NCI-H187 treated with DMSO at 0.1 percent for 48 hours (cell line): ENCODE measurements around the gene KYNU.

ENCODE experiments used
- DNase-seq: peaks from one replicate; lab custom pipeline; 2025; lab: John Stamatoyannopoulos, UW

The KYNU gene

GRCh38 chr2:142965443-142965842 is 88.0 kb downstream of the KYNU start:
- no peak for DNase-seq

GRCh38 chr2:142966284-142966683 is 88.8 kb downstream of the KYNU start:
- DNase-seq, result no peak

- no peak for DNase-seq
Observed at GRCh38 chr2:142967060-142967459, 89.6 kb downstream of the KYNU start.

DNA sequence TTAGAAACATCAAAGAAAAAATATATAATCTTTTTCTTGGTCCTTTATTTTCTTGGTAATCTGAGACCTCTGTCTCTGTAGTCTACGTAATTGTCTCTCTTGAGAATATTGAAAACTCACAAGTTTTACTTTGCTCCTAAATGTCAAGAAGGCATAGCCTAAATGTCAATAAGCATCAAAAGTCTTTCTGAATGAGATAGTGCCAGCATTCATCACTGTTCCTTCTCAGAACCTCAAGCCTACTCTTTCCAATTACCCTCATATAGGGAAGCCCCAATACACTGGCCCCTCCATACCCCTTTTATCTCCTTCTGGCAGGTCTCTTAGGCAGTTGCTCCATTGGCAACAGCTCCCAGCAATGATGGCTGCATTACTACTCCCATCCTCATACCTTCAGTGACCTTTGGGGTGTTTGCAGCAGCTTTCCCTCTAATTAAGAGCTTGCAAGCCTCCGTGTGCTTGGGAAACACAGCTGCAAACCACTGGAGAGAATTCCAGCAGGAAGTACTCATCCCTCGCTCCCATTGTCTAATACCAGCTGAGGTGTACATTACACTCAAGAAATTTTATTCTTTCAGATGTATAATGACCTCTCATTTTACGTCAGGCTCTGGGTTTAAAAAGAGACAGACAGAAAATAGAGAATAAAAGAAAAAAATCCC is 95.8 kb downstream of the KYNU start:
- DNase-seq, result no peak

DNA sequence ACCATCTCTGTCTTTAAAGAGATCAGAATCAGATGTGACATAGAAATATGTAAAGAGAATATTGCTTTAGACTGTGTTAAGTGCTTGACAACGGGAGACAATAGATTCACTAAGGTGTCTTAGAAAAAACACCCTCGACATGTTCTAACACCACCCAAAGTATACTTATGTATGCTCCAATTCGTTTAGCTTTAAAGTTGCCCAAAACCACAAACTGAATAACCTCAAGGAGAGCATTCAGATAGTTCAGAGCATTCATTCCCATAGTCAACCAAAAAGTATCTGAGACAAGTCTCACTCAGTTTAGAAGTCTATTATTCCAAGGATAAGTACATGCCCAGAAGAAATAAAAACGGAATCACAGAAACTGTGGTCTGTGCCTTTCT is 96.4 kb downstream of the KYNU start:
- no peak for DNase-seq

- DNase-seq, result no peak
Observed at GRCh38 chr2:142974288-142975024, 97.0 kb downstream of the KYNU start.

GRCh38 chr2:142975239-142975638 is 97.8 kb downstream of the KYNU start:
- no peak for DNase-seq

DNA sequence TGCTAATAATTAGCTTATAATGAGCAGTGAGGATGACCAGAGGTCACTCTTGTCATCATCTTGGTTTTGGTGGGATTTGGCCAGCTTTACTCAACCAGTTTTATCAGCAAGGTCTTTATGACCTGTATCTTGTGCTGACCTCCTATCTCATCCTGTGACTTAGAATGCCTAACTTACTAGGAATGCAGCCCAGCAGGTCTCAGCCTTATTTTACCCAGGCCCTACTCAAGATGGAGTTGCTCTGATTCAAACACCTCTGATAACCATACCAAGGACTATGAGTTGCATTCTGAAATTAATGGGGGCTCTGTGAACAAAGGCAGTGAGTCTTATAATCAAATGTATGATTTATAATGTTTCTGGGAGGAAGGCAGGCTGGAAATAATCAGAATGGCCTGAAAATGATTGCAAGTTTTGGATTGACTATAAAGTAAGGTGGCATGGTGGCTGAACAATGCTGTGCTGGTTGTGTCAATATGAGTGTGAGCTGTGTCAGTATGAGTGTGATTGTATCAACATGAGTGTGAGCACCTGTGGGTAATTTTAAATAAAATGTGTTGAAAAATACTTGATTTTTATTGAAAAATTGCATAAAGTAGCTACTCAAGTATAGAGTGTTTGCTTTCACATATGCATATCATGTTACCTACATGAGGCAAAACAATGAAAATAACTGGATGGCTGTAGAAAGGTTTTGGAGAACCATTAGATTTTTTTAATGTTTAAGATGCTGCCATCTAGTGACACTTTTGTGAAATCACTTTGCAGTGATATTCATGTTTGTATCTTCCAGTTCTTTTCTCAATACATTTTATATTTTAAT is 103.0 kb downstream of the KYNU start:
- no peak for DNase-seq

GRCh38 chr2:142981069-142981378 is 103.6 kb downstream of the KYNU start:
- no peak for DNase-seq

DNA sequence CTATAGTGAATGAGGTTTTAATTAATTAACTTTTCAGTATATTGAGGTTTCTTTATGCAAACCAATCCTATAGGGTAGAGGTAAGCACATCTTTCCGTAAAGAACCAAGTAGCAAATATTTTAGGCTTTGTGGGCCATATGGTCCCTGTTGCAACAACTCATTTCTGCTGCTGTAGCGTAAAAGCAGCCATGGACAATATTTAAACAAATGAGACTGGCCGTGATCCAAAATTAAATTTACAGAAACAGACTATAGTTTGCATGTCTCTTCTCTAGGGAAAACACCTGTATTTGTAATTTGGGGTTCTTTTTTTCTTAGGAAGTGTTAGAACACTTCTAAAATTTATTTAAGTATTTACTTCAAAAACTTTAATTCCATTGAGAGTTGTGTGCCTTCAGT is 104.3 kb downstream of the KYNU start:
- DNase-seq, result no peak

- no peak for DNase-seq
Observed at GRCh38 chr2:142983174-142983573, 105.7 kb downstream of the KYNU start.

- DNase-seq, result no peak
Observed at GRCh38 chr2:142984657-142985056, 107.2 kb downstream of the KYNU start.

GRCh38 chr2:142987044-142987443 is 109.6 kb downstream of the KYNU start:
- DNase-seq, result no peak

GRCh38 chr2:142989273-142990204 is 112.1 kb downstream of the KYNU start:
- DNase-seq, result no peak

DNA sequence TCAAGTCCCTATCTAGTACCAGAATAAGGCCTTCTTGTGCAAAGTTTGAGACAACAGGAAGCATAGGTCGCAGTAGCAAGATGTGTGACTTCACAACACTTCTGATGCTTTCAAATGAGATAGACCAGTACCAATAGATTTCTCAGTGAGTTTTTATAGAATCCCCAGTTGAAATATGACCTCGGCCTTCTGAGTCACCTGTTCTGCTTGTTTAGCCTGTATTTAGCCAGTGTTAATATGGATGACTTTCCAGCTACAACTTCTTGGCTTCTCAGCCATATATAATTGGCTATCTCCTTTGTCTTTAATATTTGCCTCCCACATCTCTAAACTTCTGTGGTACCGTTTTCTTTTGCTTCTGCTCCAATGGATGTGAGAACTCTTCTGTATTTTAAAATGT is 113.8 kb downstream of the KYNU start:
- DNase-seq, result no peak

- no peak for DNase-seq
Observed at GRCh38 chr2:142992840-142993239, 115.4 kb downstream of the KYNU start.

DNA sequence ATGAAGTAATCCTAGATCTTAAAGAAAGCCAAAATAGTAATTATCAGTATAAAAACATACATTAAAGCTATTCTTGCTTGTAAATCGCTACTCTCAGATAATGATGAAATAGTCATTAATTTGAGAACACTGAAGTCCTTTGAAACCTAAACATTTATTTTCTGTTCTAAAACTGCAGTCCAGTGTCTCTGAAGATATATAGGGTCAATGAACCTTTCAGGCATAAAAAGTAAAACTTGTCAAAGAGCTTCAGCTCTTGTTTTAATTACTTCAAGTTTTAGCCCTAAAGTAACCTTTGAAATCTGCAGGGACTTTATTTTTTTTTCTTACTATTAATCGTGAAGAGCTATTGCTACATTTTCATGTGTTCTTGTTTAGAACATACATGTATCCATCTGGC is 116.3 kb downstream of the KYNU start:
- no peak for DNase-seq

- no peak for DNase-seq
Observed at GRCh38 chr2:142994665-142995064, 117.2 kb downstream of the KYNU start.

- no peak for DNase-seq
Observed at GRCh38 chr2:142997231-142997630, 119.8 kb downstream of the KYNU start.

DNA sequence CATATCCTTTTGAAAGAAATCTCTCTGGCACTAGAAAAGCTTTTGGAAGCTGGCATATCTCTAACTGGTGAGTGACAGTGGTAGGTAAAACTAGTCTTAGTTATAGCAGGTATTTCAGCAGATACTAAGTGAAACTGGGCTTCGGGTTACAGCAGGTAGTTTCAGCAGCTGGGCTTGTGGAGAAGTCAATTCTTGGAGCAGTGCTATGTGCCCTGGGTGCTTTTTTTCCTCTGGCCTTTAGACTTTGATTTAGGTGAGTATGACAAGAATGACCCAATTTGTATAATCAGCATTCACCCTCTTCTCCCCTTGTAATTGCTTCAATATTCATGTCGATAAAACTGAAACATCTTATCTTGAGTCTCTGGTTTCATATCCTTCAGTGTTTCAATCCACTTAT is 123.1 kb downstream of the KYNU start:
- DNase-seq, result no peak

- no peak for DNase-seq
Observed at GRCh38 chr2:143001501-143001900, 124.0 kb downstream of the KYNU start.

DNA sequence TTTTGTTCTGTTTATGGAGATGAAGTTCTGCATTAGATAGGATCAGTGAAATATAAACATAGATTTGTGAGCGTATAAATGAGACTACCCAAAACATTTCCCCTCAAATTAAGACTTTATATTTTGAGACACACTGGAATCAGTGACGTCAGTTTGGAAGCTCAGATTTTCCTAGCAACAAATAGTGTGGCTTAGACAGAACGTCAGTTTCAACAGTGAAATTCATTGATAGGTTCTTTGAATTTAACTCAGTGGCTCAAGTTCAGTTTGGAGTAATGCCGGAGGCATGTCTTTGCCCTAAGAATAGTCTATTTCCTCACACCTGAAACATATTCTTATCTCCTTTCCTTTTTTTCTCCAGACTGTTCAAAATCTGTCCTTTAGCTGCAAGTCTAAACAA is 138.2 kb downstream of the KYNU start:
- DNase-seq, result no peak
